GM12878 (cell line): ENCODE measurements around the gene TTC9C. TPM values are rescaled to one million over a fixed set of nuclear protein-coding genes. Genes with fewer than 3 reads are reported as not detected.

Experiments used
- ASH2L ChIP-seq: fragments of 300-600, 200-600 bp; sonication (generic); IDR thresholded peaks from 2 replicates; pipeline ENCODE4 v1.6.1; 2017; ENCODE audit warnings: low read depth, mild to moderate bottlenecking, borderline replicate concordance
- BRCA1 ChIP-seq: IDR thresholded peaks from 2 replicates; pipeline ENCODE4 v1.6.1; 2011; ENCODE audit warnings: low read depth, low read length, improper control_type of control experiment
- CREB1 ChIP-seq: IDR thresholded peaks from 2 replicates; pipeline ENCODE4 v1.6.1; 2012; ENCODE audit warnings: low read depth, mild to moderate bottlenecking, inconsistent platforms
- E2F4 ChIP-seq: IDR thresholded peaks from 2 replicates; pipeline ENCODE4 v1.6.1; 2012; ENCODE audit warnings: low read depth, low read length, improper control_type of control experiment
- EP300 ChIP-seq, 2 experiments: fragments of 150-350 bp in 1 of 2; IDR thresholded peaks; 2 replicates each; pipeline ENCODE4 v1.6.1; 2011 to 2012; ENCODE audit warnings: low read depth in 2 of 2, low read length in 2 of 2, borderline replicate concordance in 1 of 2, improper control_type of control experiment in 1 of 2, inconsistent platforms in 1 of 2; ENCODE audit not compliant: control insufficient read depth in 1 of 2
- HCFC1 ChIP-seq: fragments of 150-350 bp; IDR thresholded peaks from 2 replicates; pipeline ENCODE4 v1.6.1; 2014; ENCODE audit warnings: low read length
- IKZF2 ChIP-seq, 2 experiments: fragments of 450-650 bp; IDR thresholded peaks; 2 replicates each; pipeline ENCODE4 v1.6.1; 2017; ENCODE audit warnings: mild to moderate bottlenecking in 2 of 2, moderate library complexity in 2 of 2
- IRF4 ChIP-seq: IDR thresholded peaks from 2 replicates; pipeline ENCODE4 v1.6.1; 2011; ENCODE audit warnings: low read depth, low read length
- KLF5 ChIP-seq: fragments of 450-650 bp; IDR thresholded peaks from 2 replicates; pipeline ENCODE4 v1.6.1; 2014; ENCODE audit warnings: mild to moderate bottlenecking; ENCODE audit not compliant: partially characterized antibody
- MAX ChIP-seq: IDR thresholded peaks from 2 replicates; pipeline ENCODE4 v1.6.1; 2012; ENCODE audit warnings: low read depth, low read length, improper control_type of control experiment
- MEF2B ChIP-seq: fragments of 450-650 bp; IDR thresholded peaks from 2 replicates; pipeline ENCODE4 v1.6.1; 2018; ENCODE audit warnings: mild to moderate bottlenecking, moderate library complexity; ENCODE audit not compliant: partially characterized antibody, poor library complexity, severe bottlenecking
- MTA2 ChIP-seq: fragments of 450-650 bp; IDR thresholded peaks from 2 replicates; pipeline ENCODE4 v1.6.1; 2016; ENCODE audit warnings: low read depth, mild to moderate bottlenecking, moderate library complexity
- MTA3 ChIP-seq: IDR thresholded peaks from 2 replicates; pipeline ENCODE4 v1.6.1; 2012; ENCODE audit warnings: low read length, inconsistent platforms, borderline replicate concordance
- NR2C1 ChIP-seq: fragments of 450-650 bp; IDR thresholded peaks from 2 replicates; pipeline ENCODE4 v1.6.1; 2017; ENCODE audit warnings: antibody characterized with exemption, mild to moderate bottlenecking, moderate library complexity
- RBBP5 ChIP-seq: fragments of 200-600 bp; sonication (generic); conservative IDR thresholded peaks from 2 replicates; pipeline ENCODE4 v1.6.1; 2016
- RCOR1 ChIP-seq: conservative IDR thresholded peaks from 2 replicates; pipeline ENCODE4 v1.6.1; 2012; ENCODE audit warnings: low read depth, low read length, improper control_type of control experiment
- RELA ChIP-seq: fragments of 450-650 bp; IDR thresholded peaks from 2 replicates; pipeline ENCODE4 v1.8.0; 2014; ENCODE audit warnings: borderline replicate concordance; ENCODE audit not compliant: partially characterized antibody
- SMC3 ChIP-seq: IDR thresholded peaks from 2 replicates; pipeline ENCODE4 v1.6.1; 2011; ENCODE audit warnings: low read length, improper control_type of control experiment, borderline replicate concordance
- SP1 ChIP-seq: IDR thresholded peaks from one replicate; pipeline ENCODE4 v1.6.1; 2011; ENCODE audit warnings: low read depth, low read length
- STAT1 ChIP-seq: fragments of 450-650 bp; conservative IDR thresholded peaks from 2 replicates; pipeline ENCODE4 v1.6.1; 2014; ENCODE audit warnings: antibody characterized with exemption, mild to moderate bottlenecking
- STAT3 ChIP-seq: IDR thresholded peaks from 2 replicates; pipeline ENCODE4 v1.6.1; 2011; ENCODE audit warnings: low read depth, low read length, improper control_type of control experiment
- TAF1 ChIP-seq: IDR thresholded peaks from 2 replicates; pipeline ENCODE4 v1.6.1; 2011; ENCODE audit warnings: mild to moderate bottlenecking, low read depth, low read length, borderline replicate concordance
- TARDBP ChIP-seq: IDR thresholded peaks from 2 replicates; pipeline ENCODE4 v1.6.1; 2016; ENCODE audit warnings: borderline replicate concordance
- TCF3 ChIP-seq: IDR thresholded peaks from 2 replicates; pipeline ENCODE4 v1.6.1; 2012; ENCODE audit warnings: low read depth, mild to moderate bottlenecking, low read length, borderline replicate concordance; ENCODE audit not compliant: insufficient read depth
- TCF7 ChIP-seq: IDR thresholded peaks from 2 replicates; pipeline ENCODE4 v1.6.1; 2014; ENCODE audit warnings: antibody characterized with exemption, borderline replicate concordance
- YY1 ChIP-seq: IDR thresholded peaks from 2 replicates; pipeline ENCODE4 v1.6.1; 2011; ENCODE audit warnings: low read depth, mild to moderate bottlenecking, low read length
- ZNF274 ChIP-seq: IDR thresholded peaks from one replicate; pipeline ENCODE4 v1.8.0; 2011; ENCODE audit not compliant: insufficient read length, insufficient read depth
- ZNF622 ChIP-seq: fragments of 450-650 bp; IDR thresholded peaks from 2 replicates; pipeline ENCODE4 v1.6.1; 2017; ENCODE audit warnings: mild to moderate bottlenecking, inconsistent platforms
- polyA plus RNA-seq, 11 experiments: library from polyadenylated mRNA; depleted of rRNA in 4 of 11; unstranded in 6 of 11; stranded (reverse) in 5 of 11; fragments of >200 nt; fragmentation: Nextera tagmentation in 4 of 11; fragmentation: Illumina TruSeq in 1 of 11; extraction: Ambion mirVana in 4 of 11; extraction: Trizol in 1 of 11; gene quantifications; 1 replicate in 1 of 11; 2 replicates in 10 of 11; pipeline versions ENCODE4 v1.2.1 to v1.2.3, GENCODE V29; 2011 to 2016; ENCODE audit warnings: inconsistent platforms in 2 of 11, missing spikeins in 2 of 11, low read depth in 1 of 11
- total RNA-seq, 4 experiments: library from RNA; depleted of rRNA in 3 of 4; stranded (reverse); fragments of >200 nt in 3 of 4; fragmentation: Illumina TruSeq in 1 of 4; extraction: Trizol in 1 of 4; gene quantifications; 2 replicates each; pipeline versions ENCODE4 v1.2.1 to v1.2.3, GENCODE V29; 2013 to 2021
- TF ChIP-seq, protein P1 (sequence below): IDR thresholded peaks from 2 replicates; pipeline ENCODE4 v1.6.1; 2012; ENCODE audit warnings: low read length, inconsistent platforms
- TF ChIP-seq, protein P2 (sequence below): IDR thresholded peaks from 2 replicates; pipeline ENCODE4 v1.6.1; 2011; ENCODE audit warnings: borderline replicate concordance, low read depth, mild to moderate bottlenecking, moderate library complexity, mixed read lengths, low read length; ENCODE audit not compliant: insufficient read depth; ENCODE audit errors: extremely low read length

Gene TTC9C
- total and polyA plus RNA-seq, 10 of the 15 experiments (the other 5 are each of a cell fraction or from before 2014, with no cell fraction given) = 42.0 to 72.3 (median 50.4) TPM

GRCh38 chr11:62753736-62754603 is 25.7 kb downstream of the TTC9C start, which contains the start of gene ZBTB3 (continued):
- TF ChIP-seq HCFC1 (0 out of 2 replicates have a peak, but pooled peaks have one; percentile 9), TCF3 (no peak), IRF4 (no peak), RELA (no peak), MAX (no peak), MTA2 (no peak), STAT1 (no peak), RCOR1 (no peak), TCF7 (no peak), ASH2L (no peak), NR2C1 (no peak), MTA3 (no peak), ZNF274 (no peak), ZNF622 (no peak), STAT3 (no peak), E2F4 (no peak), BRCA1 (no peak), EP300 (IDR thresholded peaks at IDR 0.05; ENCODE audit: borderline replicate concordance in 1 of 2, control insufficient read depth in 1 of 2, low read depth in 2 of 2, low read length in 2 of 2) (no peak), MEF2B (no peak), TAF1 (peak; percentile 63; the same call in 1 of the 2 replicates), YY1 (peak; percentile 90), SMC3 (no peak), SP1 (peak; percentile 99), RBBP5 (no peak), KLF5 (no peak), IKZF2 (IDR thresholded peaks at IDR 0.05) (no peak; a peak in 1 of 4 replicates), TARDBP (no peak), CREB1 (peak; percentile 66)
- TF ChIP-seq, protein P1, sequence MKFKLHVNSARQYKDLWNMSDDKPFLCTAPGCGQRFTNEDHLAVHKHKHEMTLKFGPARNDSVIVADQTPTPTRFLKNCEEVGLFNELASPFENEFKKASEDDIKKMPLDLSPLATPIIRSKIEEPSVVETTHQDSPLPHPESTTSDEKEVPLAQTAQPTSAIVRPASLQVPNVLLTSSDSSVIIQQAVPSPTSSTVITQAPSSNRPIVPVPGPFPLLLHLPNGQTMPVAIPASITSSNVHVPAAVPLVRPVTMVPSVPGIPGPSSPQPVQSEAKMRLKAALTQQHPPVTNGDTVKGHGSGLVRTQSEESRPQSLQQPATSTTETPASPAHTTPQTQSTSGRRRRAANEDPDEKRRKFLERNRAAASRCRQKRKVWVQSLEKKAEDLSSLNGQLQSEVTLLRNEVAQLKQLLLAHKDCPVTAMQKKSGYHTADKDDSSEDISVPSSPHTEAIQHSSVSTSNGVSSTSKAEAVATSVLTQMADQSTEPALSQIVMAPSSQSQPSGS = no peak
- TF ChIP-seq, protein P2, sequence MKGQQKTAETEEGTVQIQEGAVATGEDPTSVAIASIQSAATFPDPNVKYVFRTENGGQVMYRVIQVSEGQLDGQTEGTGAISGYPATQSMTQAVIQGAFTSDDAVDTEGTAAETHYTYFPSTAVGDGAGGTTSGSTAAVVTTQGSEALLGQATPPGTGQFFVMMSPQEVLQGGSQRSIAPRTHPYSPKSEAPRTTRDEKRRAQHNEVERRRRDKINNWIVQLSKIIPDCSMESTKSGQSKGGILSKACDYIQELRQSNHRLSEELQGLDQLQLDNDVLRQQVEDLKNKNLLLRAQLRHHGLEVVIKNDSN = no peak
